ENCODE data around the gene C4orf51.
"Not testable (repeated sequence)": the region's sequence is repeated elsewhere in the genome, so short reads cannot be mapped to it uniquely, and the experiment has no call there.

Gene C4orf51

DNA sequence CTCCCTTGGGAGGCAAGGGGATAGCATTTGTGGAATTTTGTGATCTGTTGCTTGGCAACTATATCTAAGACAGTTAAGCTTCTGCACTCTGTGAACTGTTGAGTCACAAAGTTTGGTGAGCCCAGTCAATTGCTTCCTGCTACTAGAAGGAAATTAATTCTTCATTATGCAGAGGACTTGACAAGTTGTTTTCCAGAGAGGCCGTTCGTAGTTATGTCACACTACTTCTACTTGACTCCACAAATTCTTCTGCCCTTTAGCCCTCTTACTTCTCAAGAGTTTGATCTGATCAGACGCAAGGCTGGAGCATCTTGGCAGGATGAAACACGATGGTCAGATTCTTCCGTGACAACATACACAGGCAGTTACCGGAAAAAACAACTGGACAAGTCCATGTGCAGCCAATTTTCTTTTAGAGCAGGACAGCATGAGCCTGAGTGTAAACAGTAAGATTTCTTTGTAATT, at the start of gene C4orf51:
C4orf51 (plus strand) TSS at position 156 of the 465 bp plus-strand sequence; CDS start at position 214, 58 bp downstream.
- DNase-seq: no peak

DNA sequence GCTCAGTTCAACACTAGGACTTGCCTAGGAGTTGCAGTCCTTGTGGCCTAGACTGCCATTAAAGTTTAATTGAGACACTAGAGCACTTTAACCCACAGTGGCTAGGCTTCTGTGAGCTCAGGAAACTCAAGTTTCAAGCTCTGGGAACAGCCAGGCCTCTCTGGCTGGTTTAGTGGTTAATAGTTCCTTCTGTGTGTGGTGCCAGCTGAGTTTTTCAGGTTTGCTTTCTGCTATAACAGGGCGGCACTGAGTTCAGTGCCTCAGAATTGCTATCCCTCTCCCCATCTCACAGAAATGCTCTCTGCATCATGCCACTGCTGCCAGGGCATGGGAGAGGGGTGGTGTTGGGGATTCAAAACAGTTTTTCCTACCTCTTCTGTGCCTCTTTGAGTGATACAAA, 44.8 kb upstream of the C4orf51 start:
- no peak for DNase-seq

- no peak for DNase-seq
These were observed 44.3 kb upstream of the C4orf51 start for GRCh38 chr4:145635630-145636029.

GRCh38 chr4:145639186-145639698, 40.7 kb upstream of the C4orf51 start:
- DNase-seq: no peak

- DNase-seq: not testable (repeated sequence)
These were observed 39.7 kb upstream of the C4orf51 start for GRCh38 chr4:145640236-145640635.

DNA sequence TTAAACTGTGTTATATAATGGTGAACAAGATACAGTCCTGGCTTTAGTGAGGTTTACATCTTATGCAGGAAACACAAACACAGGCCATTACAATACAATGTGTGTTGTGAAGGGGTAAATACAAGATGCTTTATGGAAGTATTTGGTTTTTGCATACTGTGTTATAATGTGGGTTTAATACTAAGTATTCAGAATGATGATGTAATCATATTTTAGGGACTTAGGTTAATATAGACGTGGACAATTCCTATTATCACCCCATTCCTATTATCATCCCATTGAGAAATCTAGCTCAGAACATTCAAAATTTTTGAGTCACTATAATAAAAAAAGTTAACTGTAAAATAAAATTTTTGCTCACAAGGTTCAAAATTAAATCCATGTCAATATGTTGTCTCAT, 36.7 kb upstream of the C4orf51 start:
- no peak for DNase-seq

DNA sequence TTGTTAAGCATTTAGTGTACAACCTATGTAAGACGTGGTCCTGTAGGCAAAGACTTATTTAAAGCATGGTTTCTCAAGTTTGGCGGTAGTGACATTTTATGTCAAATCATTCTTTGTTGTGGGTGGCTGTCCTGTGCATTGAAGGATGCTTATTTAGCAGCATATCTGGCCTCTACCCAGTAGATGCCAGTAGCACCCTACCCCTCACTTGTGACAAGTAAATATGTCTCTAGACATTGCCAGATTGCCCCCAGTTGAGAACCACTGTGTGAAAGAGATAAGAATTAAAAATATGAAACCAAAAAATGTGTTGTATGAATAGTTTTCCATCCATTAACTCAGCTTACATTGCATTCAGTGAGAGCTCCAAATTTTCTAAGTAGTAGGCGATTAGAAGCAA, 35.2 kb upstream of the C4orf51 start:
- DNase-seq: no peak

DNA sequence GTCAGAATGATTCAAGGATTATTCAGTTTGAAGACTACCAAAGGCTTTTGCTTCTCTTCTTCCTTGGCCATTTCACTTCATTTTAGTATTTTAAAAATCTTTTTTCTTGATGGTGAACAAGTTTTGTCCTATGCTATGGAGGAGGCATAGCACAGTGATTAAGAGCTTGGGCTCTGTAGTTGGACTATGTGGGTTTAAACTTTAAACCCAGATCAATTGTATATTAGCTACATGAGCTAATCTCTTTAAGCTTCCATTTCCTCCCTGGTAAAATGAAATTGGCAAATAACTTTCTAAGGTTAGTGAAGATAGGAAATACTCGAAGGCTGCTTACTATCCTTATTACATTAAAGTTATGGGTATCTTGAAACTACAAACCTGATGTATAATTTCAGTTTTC, 23.8 kb upstream of the C4orf51 start:
- DNase-seq: no peak

DNA sequence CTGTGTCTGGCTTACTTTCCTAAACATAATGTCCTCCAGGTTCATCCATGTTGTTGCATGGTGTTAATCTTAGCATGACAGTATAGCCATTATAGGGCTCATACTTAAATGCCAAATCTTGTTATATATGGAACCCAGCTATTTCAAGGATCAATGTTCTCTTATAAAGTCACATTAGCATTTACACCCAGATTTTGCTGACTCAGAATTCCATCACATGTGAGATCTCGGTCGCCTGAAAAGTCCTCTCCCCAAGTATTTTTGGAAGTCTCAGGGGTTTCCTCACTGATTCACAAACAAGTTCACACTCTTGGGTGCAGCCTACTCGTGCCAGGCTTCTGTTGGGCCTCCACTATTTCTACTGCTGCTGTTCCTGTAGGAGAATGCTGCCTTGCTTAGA, 19.9 kb upstream of the C4orf51 start:
- DNase-seq: no peak

GRCh38 chr4:145663194-145663593, 16.8 kb upstream of the C4orf51 start:
- DNase-seq: no peak

DNA sequence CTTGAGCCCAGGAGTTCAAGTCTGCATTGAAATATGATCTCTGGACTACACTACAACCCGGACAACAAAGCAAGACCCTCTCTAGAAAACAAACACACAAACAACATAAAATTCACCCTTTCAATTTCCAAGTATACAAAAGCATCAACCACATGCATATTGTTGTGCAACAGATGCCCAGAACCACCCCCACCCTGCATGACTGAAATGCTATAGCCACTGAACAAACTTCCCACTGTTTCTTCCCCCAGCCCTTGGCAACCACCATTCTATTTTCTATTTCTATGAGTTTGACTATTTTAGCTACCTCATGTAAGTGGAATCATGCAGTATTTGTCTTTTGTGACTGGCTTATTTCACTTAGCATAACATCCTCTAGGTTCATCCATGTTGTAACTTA, 14.2 kb upstream of the C4orf51 start:
- no peak for DNase-seq

GRCh38 chr4:145670422-145670821, 9.5 kb upstream of the C4orf51 start:
- DNase-seq: no peak

DNA sequence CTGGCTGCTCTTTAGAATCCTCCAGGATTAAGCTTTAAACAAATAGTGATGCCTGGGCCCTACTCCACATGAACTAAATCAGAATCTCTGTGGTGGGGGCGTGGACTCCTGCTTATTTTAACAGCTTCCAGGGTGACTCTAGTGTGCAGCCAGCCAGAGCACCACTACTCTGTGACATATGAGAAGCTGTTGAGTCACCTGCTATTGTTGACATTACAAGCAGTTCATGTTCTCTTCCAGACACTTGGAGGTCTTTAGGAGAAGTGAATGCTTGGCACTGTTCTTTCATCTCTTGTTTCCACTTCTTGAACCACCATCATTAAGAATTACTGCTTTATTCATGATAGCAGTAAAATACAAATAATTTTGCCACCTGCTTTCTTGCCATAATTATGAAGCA, 426 bp upstream of the C4orf51 start:
- no peak for DNase-seq

DNA sequence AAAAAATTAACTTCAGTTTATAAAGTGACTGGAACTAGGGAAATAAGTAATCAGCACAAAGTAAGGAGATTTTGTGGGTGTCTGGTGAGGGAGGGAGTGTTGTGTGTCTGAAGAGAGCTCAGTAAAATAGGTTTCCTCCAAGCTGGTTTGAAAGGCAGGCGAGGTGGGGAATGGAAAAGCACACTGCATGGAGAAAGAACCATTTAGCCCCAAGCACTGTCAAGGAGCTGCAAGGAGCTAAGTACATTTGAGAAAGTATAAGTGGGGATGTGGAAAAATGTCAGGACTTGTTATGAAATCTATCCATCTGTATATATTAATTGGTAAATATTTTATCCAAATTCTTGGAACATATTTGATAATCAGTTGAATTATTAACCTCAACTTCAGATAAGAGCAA, 956 bp downstream of the C4orf51 start:
- DNase-seq: no peak

- no peak for DNase-seq
These were observed 1.6 kb downstream of the C4orf51 start for GRCh38 chr4:145681518-145681917.

- no peak for DNase-seq
These were observed 2.0 kb downstream of the C4orf51 start for GRCh38 chr4:145681956-145682355.

- no peak for DNase-seq
These were observed 7.0 kb downstream of the C4orf51 start for GRCh38 chr4:145686991-145687390.

DNA sequence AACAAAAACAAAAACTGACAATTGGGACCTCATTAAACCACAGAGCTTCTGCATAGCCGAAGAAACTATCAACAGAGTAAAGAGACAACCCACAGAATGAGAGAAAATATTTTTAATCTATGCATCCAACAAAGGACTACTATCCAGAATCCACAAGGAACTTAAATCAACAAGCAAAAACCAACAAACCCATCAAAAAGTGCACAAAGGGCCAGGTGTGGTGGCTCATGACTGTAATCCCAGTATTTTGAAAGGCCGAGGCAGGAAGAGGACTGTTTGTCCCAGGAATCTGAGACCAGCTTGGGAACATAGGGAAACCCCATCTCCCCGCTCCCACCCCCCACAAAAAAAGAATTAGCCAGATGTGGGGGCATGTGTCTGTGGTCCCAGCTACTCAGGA, 10.7 kb downstream of the C4orf51 start:
- DNase-seq: no peak

DNA sequence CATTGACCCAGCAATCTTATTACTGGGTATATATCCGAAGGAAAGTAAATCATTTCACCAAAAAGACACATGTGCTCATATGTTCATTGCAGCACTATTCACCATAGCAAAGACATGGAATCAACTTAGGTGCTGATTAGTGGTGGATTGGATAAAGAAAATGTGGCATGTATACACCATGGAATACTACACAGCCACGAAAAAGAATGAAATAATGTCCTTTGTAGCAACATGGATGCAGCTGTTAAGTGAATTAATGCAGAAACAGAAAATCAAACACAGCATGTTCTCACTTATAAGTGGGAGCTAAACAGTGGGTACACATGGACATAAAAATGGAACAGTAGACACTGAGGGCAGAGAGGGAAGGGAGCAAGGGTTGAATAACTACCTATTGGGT, 11.5 kb downstream of the C4orf51 start:
- not testable (repeated sequence) for DNase-seq

- no peak for DNase-seq
These were observed 15.0 kb downstream of the C4orf51 start for GRCh38 chr4:145694929-145695328.

DNA sequence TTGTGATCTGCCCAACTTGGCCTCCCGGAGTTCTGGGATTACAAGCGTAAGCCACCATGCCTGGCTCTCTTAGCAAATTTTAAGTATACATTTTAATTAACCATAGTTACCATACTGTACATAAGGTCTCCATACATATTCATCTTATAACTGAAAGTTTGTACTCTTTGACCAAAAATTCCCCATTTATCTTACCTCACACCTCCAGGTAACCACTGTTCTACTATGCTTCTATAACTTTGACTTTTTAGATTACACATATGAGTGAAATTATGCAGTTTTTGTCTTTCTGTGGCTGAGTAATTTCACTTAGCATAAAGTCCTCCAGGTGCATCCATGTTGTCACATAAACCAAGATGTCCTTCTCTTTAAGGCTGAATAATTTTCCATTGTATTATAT, 17.4 kb downstream of the C4orf51 start:
- DNase-seq: no peak

- no peak for DNase-seq
These were observed 18.6 kb downstream of the C4orf51 start for GRCh38 chr4:145698507-145698906.

- no peak for DNase-seq
These were observed 24.0 kb downstream of the C4orf51 start for GRCh38 chr4:145703850-145704497.

DNA sequence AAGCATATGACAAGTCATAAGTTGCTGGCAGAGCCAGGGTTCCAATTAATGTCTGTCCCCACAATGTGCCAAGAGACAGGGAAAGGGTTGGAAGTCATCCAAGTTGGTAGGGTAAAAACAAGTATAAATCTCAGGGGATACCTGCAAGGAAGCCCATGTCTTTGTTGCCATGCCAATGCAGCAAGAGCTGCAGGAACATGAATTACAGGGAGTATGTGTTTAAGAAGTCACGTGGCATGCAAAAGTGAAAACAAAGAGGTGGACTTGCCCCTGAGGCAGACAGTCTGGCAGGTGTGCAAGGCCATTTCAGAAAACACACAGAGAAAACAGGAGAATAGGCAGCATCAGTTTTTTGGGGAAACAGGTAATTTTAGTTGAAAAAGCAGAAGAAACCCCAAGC, 29.4 kb downstream of the C4orf51 start:
- no peak for DNase-seq

DNA sequence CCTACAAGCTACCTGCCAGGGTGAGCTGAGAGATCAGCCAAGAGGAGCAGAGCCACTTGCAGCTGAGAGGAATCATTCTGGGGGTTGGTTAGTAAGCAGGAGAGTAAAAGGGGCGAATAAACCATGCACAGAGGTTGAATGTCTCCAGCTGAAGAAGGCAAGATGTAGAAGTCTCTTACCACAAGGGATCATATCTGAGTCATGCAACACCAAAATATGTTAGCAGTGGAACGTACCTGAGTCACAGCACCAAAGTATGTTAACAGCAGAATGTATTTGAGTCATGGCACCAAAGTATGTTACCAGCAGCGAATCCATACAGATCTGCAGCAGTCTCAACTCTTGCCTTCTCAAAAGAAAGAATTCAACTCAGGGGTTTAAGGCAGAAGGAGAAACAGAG, 29.9 kb downstream of the C4orf51 start:
- no peak for DNase-seq
